K562 (cell line): ENCODE data around the gene ATP6V0C. TPM values are rescaled to one million over a fixed set of nuclear protein-coding genes. Genes with fewer than 3 reads are reported as not detected.

Experiments
- BRF1 ChIP-seq: IDR thresholded peaks from 3 replicates; pipeline ENCODE4 v1.6.1; 2011; ENCODE audit warnings: borderline replicate concordance, mild to moderate bottlenecking; ENCODE audit not compliant: insufficient read length; ENCODE audit errors: extremely low read depth
- CUX1 ChIP-seq: fragments of 200-800 bp; sonication (Bioruptor generic); IDR thresholded peaks from 2 replicates; pipeline ENCODE4 v1.6.1; 2016; ENCODE audit warnings: missing genetic modification characterization, missing compliant biosample characterization
- FOXA3 ChIP-seq, 2 experiments: fragments of 450-650 bp in 1 of 2; sonication (generic) in 1 of 2; formaldehyde crosslinking; IDR thresholded peaks in 1 of 2; conservative IDR thresholded peaks in 1 of 2; 2 replicates each; pipeline versions ENCODE4 v1.4.0 to v1.8.0; 2020 to 2022; ENCODE audit warnings: mild to moderate bottlenecking in 2 of 2, missing genetic modification reagents in 1 of 2
- GATAD2A ChIP-seq: fragments of 450-650 bp; IDR thresholded peaks from 2 replicates; pipeline ENCODE4 v1.6.1; 2017
- GTF2A2 ChIP-seq: IDR thresholded peaks from 2 replicates; pipeline ENCODE4 v1.6.1; 2016; ENCODE audit warnings: mild to moderate bottlenecking, missing genetic modification characterization, missing compliant biosample characterization
- HEY1 ChIP-seq: fragments of 250-450 bp; sonication (Bioruptor Pico); IDR thresholded peaks from 2 replicates; pipeline ENCODE4 v1.5.0; 2020; ENCODE audit warnings: mild to moderate bottlenecking, moderate library complexity, borderline replicate concordance
- HIVEP1 ChIP-seq: fragments of 250-450 bp; sonication (Bioruptor Pico); IDR thresholded peaks from 2 replicates; pipeline ENCODE4 v1.4.0; 2020; ENCODE audit warnings: mild to moderate bottlenecking
- HMG20B ChIP-seq: fragments of 250-450 bp; sonication (Bioruptor Pico); IDR thresholded peaks from 2 replicates; pipeline ENCODE4 v1.5.0; 2021; ENCODE audit warnings: mild to moderate bottlenecking
- HOXB6 ChIP-seq: fragments of 250-450 bp; sonication (Bioruptor Pico); IDR thresholded peaks from 2 replicates; pipeline ENCODE4 v1.5.1; 2022; ENCODE audit warnings: mild to moderate bottlenecking, borderline replicate concordance
- MCM7 ChIP-seq, 2 experiments: fragments of 450-650 bp; IDR thresholded peaks; 2 replicates each; pipeline ENCODE4 v1.6.1; 2016 to 2018
- MED1 ChIP-seq: sonication (generic); formaldehyde crosslinking; IDR thresholded peaks from 2 replicates; pipeline ENCODE4 v1.8.1; 2023; ENCODE audit warnings: missing genetic modification reagents, borderline replicate concordance
- MEF2D ChIP-seq: conservative IDR thresholded peaks from 2 replicates; pipeline ENCODE4 v1.6.1; 2016; ENCODE audit warnings: low read depth, missing genetic modification characterization, missing compliant biosample characterization
- NFIX ChIP-seq: fragments of 250-450 bp; sonication (Bioruptor Pico); IDR thresholded peaks from 2 replicates; pipeline ENCODE4 v1.4.0; 2020; ENCODE audit warnings: low read depth, mild to moderate bottlenecking, moderate library complexity
- NR2C2 ChIP-seq, 2 experiments: fragments of 200-800 bp in 1 of 2; sonication (Bioruptor generic) in 1 of 2; sonication (generic) in 1 of 2; formaldehyde crosslinking in 1 of 2; IDR thresholded peaks; 2 replicates each; pipeline versions ENCODE4 v1.6.1 to v1.8.0; 2016 to 2022; ENCODE audit warnings: mild to moderate bottlenecking in 1 of 2, missing compliant biosample characterization in 1 of 2, missing genetic modification characterization in 1 of 2, missing genetic modification reagents in 1 of 2
- NRF1 ChIP-seq, 2 experiments: fragments of 450-650 bp; IDR thresholded peaks in 1 of 2; conservative IDR thresholded peaks in 1 of 2; 2 replicates each; pipeline ENCODE4 v1.6.1; 2014; ENCODE audit warnings: mild to moderate bottlenecking in 2 of 2
- POLR2H ChIP-seq: IDR thresholded peaks from 2 replicates; pipeline ENCODE4 v1.6.1; 2016; ENCODE audit warnings: missing genetic modification characterization, low read depth, mild to moderate bottlenecking, control low read depth, missing compliant biosample characterization, moderate library complexity
- SAP30 ChIP-seq: fragments of 200-600 bp; sonication (generic); IDR thresholded peaks from 2 replicates; pipeline ENCODE4 v1.6.1; 2012; ENCODE audit warnings: borderline replicate concordance, low read depth, mild to moderate bottlenecking, moderate library complexity, low read length, control low read depth, inconsistent platforms; ENCODE audit not compliant: insufficient read depth, poor library complexity, severe bottlenecking
- SIN3A ChIP-seq, 2 experiments: fragments of 150-350 bp in 1 of 2; IDR thresholded peaks; 2 replicates each; pipeline ENCODE4 v1.6.1; 2011 to 2016; ENCODE audit warnings: borderline replicate concordance in 2 of 2, low read depth in 2 of 2, low read length in 2 of 2, mild to moderate bottlenecking in 2 of 2, moderate library complexity in 2 of 2; ENCODE audit not compliant: control insufficient read depth in 1 of 2
- STAG1 ChIP-seq: sonication (generic); formaldehyde crosslinking; IDR thresholded peaks from 2 replicates; pipeline ENCODE4 v1.5.0; 2020; ENCODE audit warnings: missing genetic modification reagents, borderline replicate concordance
- TBP ChIP-seq: optimal IDR thresholded peaks from 2 replicates; pipeline ENCODE3; 2011; ENCODE audit warnings: low read depth, low read length, improper control_type of control experiment
- ZKSCAN1 ChIP-seq: fragments of 150-350 bp; IDR thresholded peaks from 2 replicates; pipeline ENCODE4 v1.6.1; 2016; ENCODE audit warnings: low read depth, low read length
- ZNF77 ChIP-seq: fragments of 250-450 bp; sonication (Bioruptor Pico); IDR thresholded peaks from 2 replicates; pipeline ENCODE4 v1.5.0; 2020
- polyA plus RNA-seq, 8 experiments: library from polyadenylated mRNA; depleted of rRNA in 4 of 8; stranded (reverse) in 5 of 8; unstranded in 3 of 8; fragments of >200 nt; fragmentation: Nextera tagmentation in 2 of 8; fragmentation: Illumina TruSeq in 1 of 8; extraction: Ambion mirVana in 2 of 8; extraction: Trizol in 1 of 8; gene quantifications; 2 replicates each; pipeline versions ENCODE4 v1.2.1 to v1.2.3, GENCODE V29; 2011 to 2014; ENCODE audit warnings: inconsistent platforms in 1 of 8, missing spikeins in 1 of 8
- total RNA-seq, 7 experiments: library from RNA; depleted of rRNA in 6 of 7; stranded (reverse); fragments of >200 nt in 6 of 7; fragmentation: Illumina TruSeq in 2 of 7; extraction: Trizol in 2 of 7; gene quantifications; 2 replicates each; pipeline versions ENCODE4 v1.2.1 to v1.2.3, GENCODE V29; 2011 to 2021; ENCODE audit warnings: low replicate concordance in 1 of 7

ATP6V0C gene
- total and polyA plus RNA-seq, 9 of the 15 experiments (the other 6 are each of a cell fraction or from before 2014, with no cell fraction given), result 2.9 to 228 (median 22.7) TPM

GRCh38 chr16:2484898-2485508 is 28.7 kb upstream of the ATP6V0C start (continued):
- TF ChIP-seq POLR2H (tag), result no peak
- TF ChIP-seq MCM7 (IDR thresholded peaks at IDR 0.05), result no peak
- TF ChIP-seq STAG1, result no peak
- TF ChIP-seq ZNF77, result no peak
- no peak for TF ChIP-seq MED1 (CRISPR knock-in tag)
- no peak for TF ChIP-seq HMG20B (CRISPR knock-in tag)
- TF ChIP-seq HOXB6, result no peak
- no peak for TF ChIP-seq CUX1 (CRISPR knock-in tag)
- TF ChIP-seq TBP, result no peak
- TF ChIP-seq NR2C2 (CRISPR knock-in tag; IDR thresholded peaks at IDR 0.05), result peak; percentile 74
- TF ChIP-seq NR2C2 (tag; IDR thresholded peaks at IDR 0.05), result peak; percentile 93
- no peak for TF ChIP-seq SAP30
- peak; percentile 55 to 61; a peak in 3 of 4 replicates for TF ChIP-seq NRF1 (conservative IDR thresholded peaks at IDR 0.05 in 1 of 2, IDR thresholded peaks at IDR 0.05 in 1 of 2)
- TF ChIP-seq GTF2A2, result no peak
- TF ChIP-seq FOXA3 (CRISPR knock-in tag; conservative IDR thresholded peaks at IDR 0.05 in 1 of 2, IDR thresholded peaks at IDR 0.05 in 1 of 2), result no peak
- TF ChIP-seq ZKSCAN1, result no peak
- no peak for TF ChIP-seq NFIX
- TF ChIP-seq SIN3A (IDR thresholded peaks at IDR 0.05; ENCODE audit: borderline replicate concordance in 2 of 2, control insufficient read depth in 1 of 2, low read depth in 2 of 2, low read length in 2 of 2), result no peak
- no peak for TF ChIP-seq GATAD2A
- no peak for TF ChIP-seq HEY1 (CRISPR knock-in tag)
- TF ChIP-seq BRF1, result no peak
- no peak for TF ChIP-seq MEF2D (tag)
- TF ChIP-seq HIVEP1 (CRISPR knock-in tag), result no peak
